ENCODE measurements around the gene CCDC88C. TPM values are rescaled to one million over a fixed set of nuclear protein-coding genes. Genes with fewer than 3 reads are reported as not detected.

The CCDC88C gene
- total RNA-seq, 2 experiments from 2014 or later, result 60.7 to 66.0 TPM

- ChIA-PET POLR2A (interaction anchor here (1.1 to 4.6 kb wide), 6 partner anchors 20 to 43 kb away, joined by 3 to 19 read pairs (median 6); partner anchors contain the start of gene CCDC88C), CTCF (interaction anchor here (0.6 to 13.7 kb wide), 14 partner anchors 12 to 128 kb away, joined by 3 to 101 read pairs (median 4); partner anchors contain the start of gene CCDC88C)
Measured at GRCh38 chr14:91374879-91375702, 42.5 kb downstream of the CCDC88C start.

GRCh38 chr14:91374287-91374878 is 43.2 kb downstream of the CCDC88C start:
- ChIA-PET POLR2A (interaction anchor here (1.1 to 4.6 kb wide), 6 partner anchors 20 to 44 kb away, joined by 3 to 19 read pairs (median 6); partner anchors contain the start of gene CCDC88C), CTCF (interaction anchor here (0.9 to 13.7 kb wide), 11 partner anchors 13 to 58 kb away, joined by 3 to 101 read pairs (median 7); partner anchors contain the start of gene CCDC88C)

GRCh38 chr14:91373591-91374254 is 43.9 kb downstream of the CCDC88C start:
- ChIA-PET POLR2A (interaction anchor here (0.6 to 4.6 kb wide), 7 partner anchors 19 to 42 kb away, joined by 3 to 19 read pairs (median 6); no protein-coding TSS in a partner anchor), CTCF (interaction anchor here (0.5 to 13.7 kb wide), 15 partner anchors 13 to 65 kb away, joined by 3 to 101 read pairs (median 5); partner anchors contain the start of gene CCDC88C)

- CTCF ChIA-PET, result interaction anchor here (0.5 to 13.7 kb wide), 10 partner anchors 15 to 64 kb away, joined by 3 to 101 read pairs (median 4); no protein-coding TSS in a partner anchor
- POLR2A ChIA-PET, result interaction anchor here (0.6 to 4.6 kb wide), 4 partner anchors 23 to 43 kb away, joined by 3 to 19 read pairs (median 6); no protein-coding TSS in a partner anchor
Measured at GRCh38 chr14:91372671-91373495, 44.7 kb downstream of the CCDC88C start.

- ChIA-PET POLR2A (interaction anchor here (2.7 to 4.6 kb wide), 2 partner anchors 22 to 44 kb away, joined by 10 to 19 read pairs; no protein-coding TSS in a partner anchor), CTCF (interaction anchor here (1.3 to 13.7 kb wide), 4 partner anchors 15 to 54 kb away, joined by 3 to 101 read pairs (median 29); no protein-coding TSS in a partner anchor)
Measured at GRCh38 chr14:91371990-91372375, 45.6 kb downstream of the CCDC88C start.

GRCh38 chr14:91371011-91371989 is 46.3 kb downstream of the CCDC88C start:
- CTCF ChIA-PET, result interaction anchor here (1.3 to 13.7 kb wide), 4 partner anchors 14 to 54 kb away, joined by 3 to 101 read pairs (median 29); no protein-coding TSS in a partner anchor
- POLR2A ChIA-PET, result interaction anchor here (2.7 to 4.6 kb wide), 2 partner anchors 21 to 45 kb away, joined by 10 to 19 read pairs; no protein-coding TSS in a partner anchor

GRCh38 chr14:91369628-91370445 is 47.8 kb downstream of the CCDC88C start:
- POLR2A ChIA-PET, result interaction anchor here (0.6 kb wide), 1 partner anchor 39 kb away, joined by 3 read pairs; no protein-coding TSS in a partner anchor

GRCh38 chr14:91368776-91369416 is 48.7 kb downstream of the CCDC88C start:
- ChIA-PET CTCF (interaction anchor here (0.9 to 13.7 kb wide), 4 partner anchors 11 to 47 kb away, joined by 3 to 101 read pairs (median 4); no protein-coding TSS in a partner anchor), POLR2A (interaction anchor here (0.6 kb wide), 1 partner anchor 40 kb away, joined by 3 read pairs; no protein-coding TSS in a partner anchor)

More at GRCh38 chr14:91369628-91370445, 47.8 kb downstream of the CCDC88C start:
- CTCF ChIA-PET, result interaction anchor here (0.9 to 13.7 kb wide), 5 partner anchors 12 to 46 kb away, joined by 3 to 101 read pairs (median 4); no protein-coding TSS in a partner anchor

GRCh38 chr14:91367173-91368171 is 50.1 kb downstream of the CCDC88C start:
- ChIA-PET POLR2A (no interaction called here), CTCF (interaction anchor here (0.7 to 13.7 kb wide), 3 partner anchors 10 to 44 kb away, joined by 3 to 101 read pairs (median 4); no protein-coding TSS in a partner anchor)

GRCh38 chr14:91366749-91367148 is 50.9 kb downstream of the CCDC88C start:
- ChIA-PET CTCF (interaction anchor here (1.0 to 1.2 kb wide), 2 partner anchors 11 to 43 kb away, joined by 4 read pairs; no protein-coding TSS in a partner anchor), POLR2A (no interaction called here)

- CTCF ChIA-PET, result interaction anchor here (0.8 to 2.3 kb wide), 4 partner anchors 10 to 42 kb away, joined by 3 to 10 read pairs (median 4); no protein-coding TSS in a partner anchor
- POLR2A ChIA-PET, result no interaction called here
Measured at GRCh38 chr14:91365552-91365951, 52.1 kb downstream of the CCDC88C start.

GRCh38 chr14:91364524-91365270 is 52.9 kb downstream of the CCDC88C start:
- POLR2A ChIA-PET, result interaction anchor here (0.7 kb wide), 1 partner anchor 14 kb away, joined by 4 read pairs; no protein-coding TSS in a partner anchor
- CTCF ChIA-PET, result interaction anchor here (0.8 to 2.3 kb wide), 3 partner anchors 14 to 41 kb away, joined by 3 to 10 read pairs (median 3); no protein-coding TSS in a partner anchor
